Testis (tissue), 2 donors: Measurements from ENCODE around the gene CCDC39.

Experiments
- CTCF ChIP-seq, 3 experiments: fragments of 450-650 bp in 2 of 3; fragments of 200-600 bp in 1 of 3; sonication (generic) in 1 of 3; IDR thresholded peaks; one replicate each; pipeline ENCODE4 v1.5.1; 2016 to 2019; ENCODE audit warnings: antibody characterized with exemption in 3 of 3, mild to moderate bottlenecking in 2 of 3, moderate library complexity in 1 of 3
- POLR2A ChIP-seq: fragments of 450-650 bp; IDR thresholded peaks from one replicate; pipeline ENCODE4 v1.6.1; 2017; ENCODE audit warnings: antibody characterized with exemption, mild to moderate bottlenecking, moderate library complexity

GRCh38 chr3:180679178-180680096, at the start of gene CCDC39:
- TF ChIP-seq CTCF (IDR thresholded peaks at IDR 0.05) (no peak), POLR2A (no peak)
